SHP77 treated with DMSO at 0.1 percent for 48 hours (cell line): ENCODE measurements around the gene MED25.
"Not testable (repeated sequence)": the region's sequence is repeated elsewhere in the genome, so short reads cannot be mapped to it uniquely, and the experiment has no call there.

Experiments
- DNase-seq: peaks from one replicate; lab custom pipeline; 2025; lab: John Stamatoyannopoulos, UW

The MED25 gene

DNA sequence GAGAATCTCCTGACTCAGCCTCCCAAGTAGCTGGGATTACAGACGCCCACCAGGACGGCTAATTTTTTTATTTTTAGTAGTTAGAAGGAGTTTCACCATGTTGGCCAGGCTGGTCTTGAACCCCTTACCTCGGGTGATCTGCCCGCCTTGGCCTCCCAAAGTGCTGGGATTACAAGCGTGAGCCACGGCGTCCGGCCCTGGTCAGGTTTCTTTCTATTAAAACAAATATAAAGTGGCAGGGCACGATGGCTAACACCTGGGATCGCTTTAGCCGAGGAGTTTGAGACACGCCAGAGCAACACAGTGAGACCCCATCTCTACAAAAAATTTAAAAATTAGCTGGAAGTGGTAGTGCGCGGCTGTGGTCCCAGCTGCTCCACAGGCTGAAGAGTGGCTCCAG lies 1.5 kb upstream of the MED25 start:
- no peak for DNase-seq

- DNase-seq: no peak
Observed at GRCh38 chr19:49818649-49819370, 721 bp downstream of the MED25 start.

DNA sequence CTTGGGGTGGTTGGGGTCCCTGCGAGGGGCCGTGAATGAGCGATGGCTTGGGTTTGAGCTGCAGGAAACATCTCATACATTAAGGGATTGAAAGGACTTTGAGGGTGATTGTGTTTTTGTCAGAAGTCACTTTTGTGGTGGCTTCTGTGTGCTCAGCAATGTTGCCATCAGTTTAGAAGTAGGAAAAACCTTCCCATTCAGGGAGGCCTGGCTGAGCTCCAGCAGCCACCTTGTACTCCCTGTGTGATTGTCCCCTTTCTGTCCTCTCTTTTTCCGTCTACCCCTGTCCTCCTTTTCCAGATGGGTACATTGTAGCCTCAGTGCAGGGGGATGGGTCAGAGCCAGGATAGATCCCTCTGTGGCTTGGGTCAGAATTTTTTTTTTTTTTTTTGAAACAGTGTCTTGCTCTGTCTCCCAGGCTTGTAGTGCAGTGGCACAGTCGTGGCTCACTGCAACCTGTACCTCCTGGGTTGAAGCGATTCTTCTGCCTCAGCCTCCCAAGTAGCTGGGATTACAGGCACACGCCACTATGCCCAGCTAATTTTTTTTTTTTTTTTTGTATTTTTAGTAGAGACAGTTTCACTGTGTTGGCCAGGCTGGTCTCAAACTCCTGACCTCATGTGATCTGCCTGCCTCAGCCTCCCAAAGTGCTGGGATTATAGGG lies 1.5 kb downstream of the MED25 start:
- DNase-seq: not testable (repeated sequence)

DNA sequence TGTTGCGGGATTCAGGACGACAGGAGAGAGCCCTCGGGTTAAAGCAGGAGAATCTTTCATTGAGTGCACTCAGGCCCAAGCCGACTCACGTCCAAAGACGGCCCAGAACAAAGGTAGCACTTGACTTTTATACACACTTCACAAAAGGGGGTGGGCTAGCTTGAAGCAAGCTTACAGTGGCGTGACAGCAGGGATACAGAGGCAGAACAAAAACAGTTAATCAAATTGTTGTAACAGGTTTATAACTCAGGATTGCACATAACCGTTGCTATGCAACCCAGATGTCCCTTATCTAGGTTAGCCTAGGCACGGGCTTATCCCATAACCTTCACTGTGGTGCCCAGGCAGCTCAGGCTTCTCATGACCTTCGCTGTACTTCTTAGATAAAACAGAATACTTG lies 2.0 kb downstream of the MED25 start:
- DNase-seq: no peak

DNA sequence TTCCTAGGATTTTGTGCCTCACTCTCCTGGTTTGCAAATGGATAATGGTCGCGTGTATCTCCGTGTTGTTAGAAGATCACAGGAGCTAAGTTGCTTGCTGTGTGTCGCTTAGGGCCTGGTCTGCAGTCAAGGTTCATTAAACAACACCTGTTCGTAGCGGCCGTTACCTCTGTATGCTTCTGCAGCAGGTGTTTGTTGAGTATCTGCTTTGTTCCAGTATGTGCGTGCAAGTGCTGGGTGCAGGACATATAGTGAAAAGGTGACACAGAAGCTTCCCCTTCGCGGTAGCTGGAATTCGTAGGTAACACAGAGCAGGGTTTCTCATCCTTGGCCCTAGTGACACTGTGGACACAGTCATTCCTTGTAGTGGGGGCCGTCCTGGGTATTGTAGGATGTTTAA lies 5.4 kb downstream of the MED25 start:
- DNase-seq: peak; percentile 71

DNA sequence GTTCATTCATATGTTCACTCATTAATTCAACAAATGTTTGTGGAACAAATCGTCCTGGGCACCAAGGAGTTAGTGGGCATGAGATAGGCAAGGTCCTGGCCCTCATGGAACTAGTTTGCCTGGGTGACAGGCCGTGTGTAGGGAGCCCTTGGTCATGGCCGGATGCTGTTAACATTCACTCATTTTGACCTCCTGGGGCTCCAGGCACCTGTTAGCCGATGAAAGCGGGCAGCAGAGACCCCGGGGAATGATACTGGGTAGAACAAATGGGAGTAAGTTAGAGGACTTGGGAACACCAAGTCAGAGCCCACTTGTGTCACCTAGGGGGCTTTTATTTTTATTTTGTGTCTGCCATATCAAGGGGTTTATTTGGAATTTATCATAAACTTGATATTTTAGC lies 6.6 kb downstream of the MED25 start:
- DNase-seq: no peak

GRCh38 chr19:49827034-49827433 lies 8.9 kb downstream of the MED25 start:
- DNase-seq: no peak

DNA sequence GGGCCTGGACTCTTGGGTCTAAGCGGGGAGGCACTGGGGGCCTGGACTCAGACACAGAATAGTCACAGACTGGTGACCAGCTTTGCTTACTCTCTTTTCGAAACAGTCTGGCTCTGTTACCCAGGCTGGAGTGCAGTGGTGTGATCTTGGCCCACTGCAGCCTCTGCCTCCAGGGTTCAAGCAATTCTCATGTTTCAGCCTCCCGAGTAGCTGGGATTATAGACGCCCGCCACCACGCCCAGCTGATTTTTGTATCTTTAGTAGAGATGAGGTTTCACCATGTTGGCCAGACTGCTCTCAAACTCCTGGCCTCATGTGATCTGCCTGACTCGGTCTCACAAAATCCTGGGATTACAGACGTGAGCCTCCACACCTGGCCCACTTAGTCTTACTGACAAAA lies 11.1 kb downstream of the MED25 start:
- no peak for DNase-seq

- no peak for DNase-seq
Observed at GRCh38 chr19:49829721-49830120, 11.6 kb downstream of the MED25 start.

DNA sequence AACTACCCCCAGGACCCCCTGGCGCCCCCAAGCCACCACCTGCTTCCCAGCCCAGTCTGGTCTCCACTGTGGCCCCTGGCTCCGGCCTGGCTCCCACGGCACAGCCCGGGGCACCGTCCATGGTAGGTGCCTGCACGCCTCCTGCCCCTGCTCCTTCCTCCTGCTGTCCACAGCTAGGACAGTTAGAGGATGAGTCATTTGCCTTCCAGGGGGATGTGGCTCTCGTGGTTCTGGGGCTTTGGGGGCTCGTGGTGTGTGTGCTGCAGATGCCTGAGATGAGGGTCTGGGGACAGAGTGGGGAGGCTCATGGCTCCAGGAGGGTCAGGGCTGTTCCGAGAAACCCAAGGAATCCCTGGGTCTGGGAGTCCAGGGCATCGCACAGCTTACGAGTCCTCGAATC lies 12.7 kb downstream of the MED25 start:
- no peak for DNase-seq

GRCh38 chr19:49831592-49831991 lies 13.5 kb downstream of the MED25 start:
- DNase-seq: no peak

DNA sequence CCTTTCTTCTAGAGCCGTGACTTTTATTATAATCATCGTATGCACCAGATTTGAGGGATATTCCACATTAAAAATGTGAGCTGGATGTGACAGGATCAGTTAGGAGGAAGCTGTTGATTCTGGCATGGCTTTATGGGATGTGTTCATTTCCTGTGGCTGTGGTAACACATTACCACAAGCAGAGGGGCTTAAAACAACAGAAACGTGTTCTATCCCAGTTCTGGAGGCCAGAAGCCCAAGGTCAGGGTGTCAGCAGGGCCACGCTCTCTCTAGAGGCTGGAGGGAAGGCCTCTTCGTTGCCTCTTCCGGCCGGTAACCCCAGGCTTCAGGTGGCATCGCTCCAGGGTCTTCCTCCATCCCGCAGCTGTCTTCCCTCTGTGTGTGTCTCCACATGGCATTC lies 14.5 kb downstream of the MED25 start:
- DNase-seq: no peak

- no peak for DNase-seq
Observed at GRCh38 chr19:49833599-49833998, 15.5 kb downstream of the MED25 start.

DNA sequence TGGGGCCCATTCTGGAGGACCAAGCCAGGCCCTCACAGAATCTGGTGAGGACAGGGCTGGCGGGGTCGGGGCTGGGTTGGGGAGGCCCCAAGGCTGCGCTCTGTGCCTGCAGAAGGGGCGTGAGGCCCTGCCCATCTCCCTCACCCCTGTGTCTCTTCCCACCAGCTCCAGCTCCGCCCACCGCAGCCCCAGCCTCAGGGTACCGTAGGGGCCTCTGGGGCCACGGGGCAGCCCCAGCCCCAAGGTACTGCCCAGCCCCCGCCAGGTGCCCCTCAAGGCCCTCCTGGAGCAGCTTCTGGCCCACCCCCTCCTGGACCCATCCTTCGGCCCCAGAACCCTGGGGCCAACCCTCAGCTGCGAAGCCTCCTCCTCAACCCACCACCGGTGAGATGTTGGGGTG lies 17.5 kb downstream of the MED25 start:
- DNase-seq: no peak

- no peak for DNase-seq
Observed at GRCh38 chr19:49836176-49837008, 18.3 kb downstream of the MED25 start.

DNA sequence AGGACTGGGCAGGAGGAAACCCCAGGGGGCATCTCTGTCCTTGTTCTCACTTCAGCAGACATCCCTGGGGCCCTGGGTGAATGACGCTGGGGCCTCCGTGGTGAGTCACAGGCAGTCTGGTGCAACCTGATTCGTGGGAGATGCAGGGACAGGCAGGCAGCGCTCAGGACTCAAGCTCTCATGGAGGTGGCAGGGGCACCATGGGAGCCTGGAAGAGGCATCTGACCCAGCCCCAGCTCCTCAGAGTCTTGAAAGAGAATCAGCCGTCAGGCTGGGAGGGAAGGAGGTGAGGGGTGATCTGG lies 18.9 kb downstream of the MED25 start:
- no peak for DNase-seq

DNA sequence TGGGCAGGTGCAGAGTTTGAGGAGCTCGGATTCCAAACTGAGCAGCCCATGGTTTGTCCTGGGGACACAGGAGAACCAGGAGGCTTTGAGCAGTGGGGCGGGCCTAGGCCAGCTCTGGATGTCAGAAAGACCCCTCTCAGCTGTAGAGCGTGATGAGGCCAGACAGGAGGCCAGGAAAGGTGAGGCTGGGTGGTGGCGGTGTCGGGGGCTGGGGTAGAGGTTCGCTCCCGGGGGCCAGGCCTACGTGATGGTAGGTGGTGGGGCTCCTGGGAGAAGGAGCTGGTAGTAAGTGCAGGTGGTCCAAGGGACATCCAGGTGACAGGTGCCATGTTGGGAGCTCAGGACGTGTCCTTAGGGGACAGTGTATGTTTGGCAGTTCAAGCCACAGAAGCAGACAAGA lies 19.3 kb downstream of the MED25 start:
- no peak for DNase-seq

DNA sequence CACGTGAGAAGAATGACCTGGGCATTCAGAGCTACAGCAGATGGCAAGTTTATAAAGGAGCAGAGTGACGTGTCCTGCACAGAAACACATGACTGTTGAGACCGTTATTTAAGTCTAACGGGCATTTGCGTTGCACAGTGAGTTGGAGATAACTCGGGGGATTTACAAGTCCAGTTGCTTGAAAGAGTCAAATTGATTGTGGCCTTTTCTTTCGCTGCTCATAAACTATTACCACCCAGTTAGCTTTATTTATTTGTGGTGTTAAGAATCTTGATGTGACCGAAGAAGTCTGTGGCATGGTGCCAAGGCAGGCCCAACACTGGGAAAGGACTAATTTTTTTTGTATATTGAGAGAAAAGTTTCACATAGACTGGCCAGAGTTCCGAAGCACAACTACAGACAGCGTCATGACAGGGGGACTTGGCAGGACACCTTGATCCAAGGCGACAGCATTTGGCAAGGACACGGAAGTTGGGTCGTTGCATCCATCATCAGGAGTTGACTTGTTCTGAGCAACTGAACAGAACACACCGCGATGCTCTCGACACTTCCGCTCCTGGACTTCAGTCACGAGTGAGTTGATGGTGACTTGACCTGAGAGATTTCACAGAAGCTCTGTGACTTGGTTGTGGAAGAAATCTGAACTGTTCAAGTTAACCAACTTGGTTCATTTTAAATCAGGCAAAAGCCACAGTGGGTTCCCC lies 20.9 kb downstream of the MED25 start:
- DNase-seq: no peak

DNA sequence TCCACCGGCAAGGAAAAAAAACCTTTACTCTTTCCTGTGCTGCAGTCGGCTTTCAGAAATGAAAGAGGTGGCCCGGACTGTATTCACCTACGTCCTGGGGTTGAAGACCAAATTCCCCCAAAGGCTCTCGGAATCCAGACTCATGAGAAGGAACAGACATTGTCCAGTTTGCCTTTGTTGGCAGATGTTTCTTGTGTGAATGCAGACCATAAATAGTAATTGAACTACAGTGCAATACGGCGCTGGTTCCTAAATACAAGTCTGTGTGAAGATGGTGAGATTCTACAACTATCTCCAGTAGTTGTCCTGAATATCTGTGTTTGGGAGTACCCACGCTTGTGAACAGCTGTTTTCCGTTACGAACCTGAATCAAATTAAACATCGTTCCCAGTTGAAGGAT lies 21.6 kb downstream of the MED25 start:
- DNase-seq: no peak

- no peak for DNase-seq
Observed at GRCh38 chr19:49840321-49840720, 22.2 kb downstream of the MED25 start.

DNA sequence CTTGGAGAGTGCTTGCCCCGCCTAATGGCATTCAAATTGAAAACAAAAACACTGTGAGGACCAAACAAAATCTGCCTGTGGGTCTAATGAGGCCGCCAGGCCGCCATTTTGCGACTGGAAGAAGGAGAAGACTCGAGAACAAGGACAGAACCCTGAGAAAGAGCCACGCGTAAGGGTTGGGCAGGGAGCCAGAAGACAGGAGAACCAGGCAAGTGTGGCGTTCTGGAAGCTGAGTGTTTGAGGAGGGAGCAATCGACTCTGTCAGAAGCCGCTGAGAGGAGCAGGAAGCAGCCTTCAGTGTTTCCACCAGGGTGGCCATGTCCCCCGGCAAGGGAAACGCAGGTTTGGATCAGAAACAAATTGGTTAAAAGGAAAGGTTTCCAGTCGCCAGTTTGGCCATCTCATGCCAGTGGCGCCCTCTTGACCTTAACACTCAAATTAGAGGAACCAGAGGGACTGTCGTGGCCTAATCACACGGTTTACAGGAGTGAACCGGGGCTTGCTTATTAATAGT lies 22.7 kb downstream of the MED25 start:
- no peak for DNase-seq

DNA sequence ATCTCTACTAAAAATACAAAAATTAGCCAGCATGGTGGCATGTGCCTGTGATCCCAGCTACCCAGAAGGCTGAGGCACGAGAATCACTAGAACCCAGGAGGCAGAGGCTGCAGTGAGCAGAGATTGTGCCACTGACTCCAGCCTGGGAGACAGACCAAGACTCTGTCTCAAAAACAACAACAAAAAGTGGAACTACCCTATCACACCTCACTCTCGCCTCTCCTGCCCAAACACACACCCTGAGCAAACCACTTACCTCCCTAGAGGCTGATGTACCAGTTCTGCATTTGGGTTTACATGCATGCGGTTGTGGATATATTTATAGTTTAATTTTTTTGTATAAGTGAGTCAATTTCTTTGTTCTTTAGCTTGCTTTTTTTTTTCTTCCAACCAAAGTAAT lies 25.2 kb downstream of the MED25 start:
- DNase-seq: no peak
